ENCODE measurements around the gene CDH13. TPM values are rescaled to one million over a fixed set of nuclear protein-coding genes. Genes with fewer than 3 reads are reported as not detected.

The CDH13 gene
- total RNA-seq, 2 experiments from 2014 or later, result not detected

- no peaks in the 10 kb centered on the region for H3K4me1 Mint-ChIP-seq
- no peaks in the 10 kb centered on the region for H3K9me3 Mint-ChIP-seq (ENCODE audit: low read depth)
- H3K27me3 Mint-ChIP-seq, result peaks cover 9% of the 10 kb centered on the region
- H3K36me3 Mint-ChIP-seq (ENCODE audit: low read depth), result no peaks in the 10 kb centered on the region
- CTCF ChIA-PET, result no interaction called here
- no peak overlapping the region for H3K27ac Mint-ChIP-seq
- DNase-seq, result no peak
- intact Hi-C loops (cut with DNase I, micrococcal nuclease), result no loop called here
- POLR2A ChIA-PET, result no interaction called here
- H3K4me3 Mint-ChIP-seq, result no peak overlapping the region
- no peak for ATAC-seq
These were observed 570.7 kb downstream of the CDH13 start for GRCh38 chr16:83197450-83197849.

DNA sequence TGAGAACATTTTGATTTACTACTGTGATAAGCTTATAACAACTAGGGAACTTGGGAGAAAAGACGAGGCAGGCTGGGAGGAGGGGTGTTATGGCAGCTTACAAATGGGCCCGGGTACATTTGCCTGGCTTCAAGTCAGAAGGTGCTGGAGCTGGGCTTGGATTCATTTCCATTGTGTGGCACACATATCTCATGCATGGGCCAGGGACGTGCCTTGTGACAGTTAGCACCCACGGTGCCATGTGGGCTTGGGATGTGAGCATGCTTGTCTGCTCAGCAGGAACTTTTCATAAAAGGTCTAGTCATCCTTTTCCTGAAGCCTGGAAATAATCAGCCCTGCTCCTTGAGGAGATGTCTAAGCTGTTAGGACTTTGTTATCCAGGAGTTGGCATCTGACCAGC lies 572.2 kb downstream of the CDH13 start:
- Mint-ChIP-seq H3K4me3 (no peak overlapping the region), H3K4me1 (no peaks in the 10 kb centered on the region), H3K9me3 (ENCODE audit: low read depth) (no peaks in the 10 kb centered on the region), H3K36me3 (ENCODE audit: low read depth) (no peaks in the 10 kb centered on the region), H3K27ac (no peak overlapping the region), H3K27me3 (peaks cover 6% of the 10 kb centered on the region)
- intact Hi-C loops (cut with DNase I, micrococcal nuclease), result no loop called here
- ChIA-PET CTCF (no interaction called here), POLR2A (no interaction called here)
- DNase-seq (no peak), ATAC-seq (no peak)

GRCh38 chr16:83200005-83200779 lies 573.4 kb downstream of the CDH13 start:
- POLR2A ChIA-PET, result no interaction called here
- H3K9me3 Mint-ChIP-seq (ENCODE audit: low read depth), result no peaks in the 10 kb centered on the region
- DNase-seq (no peak), ATAC-seq (no peak)
- H3K36me3 Mint-ChIP-seq (ENCODE audit: low read depth), result no peaks in the 10 kb centered on the region
- H3K27ac Mint-ChIP-seq, result no peak overlapping the region
- no peaks in the 10 kb centered on the region for H3K4me1 Mint-ChIP-seq
- CTCF ChIA-PET, result no interaction called here
- intact Hi-C loops (cut with DNase I, micrococcal nuclease), result no loop called here
- H3K27me3 Mint-ChIP-seq, result peaks cover 6% of the 10 kb centered on the region
- no peak overlapping the region for H3K4me3 Mint-ChIP-seq

- no peak overlapping the region for H3K4me3 Mint-ChIP-seq
- POLR2A ChIA-PET, result no interaction called here
These were observed 575.0 kb downstream of the CDH13 start for GRCh38 chr16:83201748-83202147.

DNA sequence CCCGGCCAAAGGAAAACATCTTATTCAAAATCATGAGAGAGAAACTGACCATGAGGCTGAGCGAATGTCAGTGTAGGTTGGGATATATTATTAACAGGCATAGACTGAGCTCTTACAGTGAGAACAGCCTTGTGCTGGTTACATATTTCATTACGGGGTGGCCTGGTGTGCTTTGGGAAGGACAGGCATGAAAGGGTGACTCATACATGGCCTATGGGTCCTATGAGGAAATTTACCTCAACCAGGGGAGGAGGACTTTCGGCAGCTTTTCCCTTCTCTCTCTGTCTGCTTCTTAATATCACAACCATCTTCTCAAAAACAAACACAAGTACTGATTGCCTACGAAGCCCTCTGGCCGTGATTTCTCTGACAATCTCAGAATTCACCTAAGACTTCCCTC lies 579.1 kb downstream of the CDH13 start:
- DNase-seq, result no peak
- POLR2A ChIA-PET, result no interaction called here
- ATAC-seq, result no peak
- Mint-ChIP-seq H3K27me3 (peaks cover 5% of the 10 kb centered on the region), H3K27ac (no peak overlapping the region), H3K4me1 (no peaks in the 10 kb centered on the region), H3K9me3 (ENCODE audit: low read depth) (no peaks in the 10 kb centered on the region), H3K4me3 (no peak overlapping the region), H3K36me3 (ENCODE audit: low read depth) (no peaks in the 10 kb centered on the region)
- CTCF ChIA-PET, result no interaction called here
- intact Hi-C loops (cut with DNase I, micrococcal nuclease), result no loop called here

More at GRCh38 chr16:83201748-83202147, 575.0 kb downstream of the CDH13 start:
- Mint-ChIP-seq H3K9me3 (ENCODE audit: low read depth) (no peaks in the 10 kb centered on the region), H3K27ac (no peak overlapping the region), H3K27me3 (peaks cover 6% of the 10 kb centered on the region), H3K4me1 (no peaks in the 10 kb centered on the region), H3K36me3 (ENCODE audit: low read depth) (no peaks in the 10 kb centered on the region)
- CTCF ChIA-PET, result no interaction called here
- intact Hi-C loops (cut with DNase I, micrococcal nuclease), result no loop called here
- ATAC-seq, result no peak
- no peak for DNase-seq

- Mint-ChIP-seq H3K4me1 (no peaks in the 10 kb centered on the region), H3K9me3 (ENCODE audit: low read depth) (no peaks in the 10 kb centered on the region), H3K4me3 (no peak overlapping the region), H3K27me3 (peaks cover 2% of the 10 kb centered on the region), H3K36me3 (ENCODE audit: low read depth) (no peaks in the 10 kb centered on the region), H3K27ac (no peak overlapping the region)
- ChIA-PET CTCF (no interaction called here), POLR2A (no interaction called here)
- DNase-seq (no peak), ATAC-seq (no peak)
- intact Hi-C loops (cut with DNase I, micrococcal nuclease), result no loop called here
These were observed 579.7 kb downstream of the CDH13 start for GRCh38 chr16:83206426-83206825.

GRCh38 chr16:83211711-83212110 lies 584.9 kb downstream of the CDH13 start:
- intact Hi-C loops (cut with DNase I, micrococcal nuclease), result no loop called here
- Mint-ChIP-seq H3K4me1 (no peaks in the 10 kb centered on the region), H3K27ac (no peak overlapping the region), H3K36me3 (ENCODE audit: low read depth) (no peaks in the 10 kb centered on the region), H3K4me3 (no peak overlapping the region), H3K27me3 (peaks cover 2% of the 10 kb centered on the region), H3K9me3 (ENCODE audit: low read depth) (peaks cover 3% of the 10 kb centered on the region)
- POLR2A ChIA-PET, result no interaction called here
- DNase-seq (no peak), ATAC-seq (no peak)
- CTCF ChIA-PET, result interaction anchor here (0.5 kb wide), 1 partner anchor 16 kb away, joined by 3 read pairs; no protein-coding TSS in a partner anchor

DNA sequence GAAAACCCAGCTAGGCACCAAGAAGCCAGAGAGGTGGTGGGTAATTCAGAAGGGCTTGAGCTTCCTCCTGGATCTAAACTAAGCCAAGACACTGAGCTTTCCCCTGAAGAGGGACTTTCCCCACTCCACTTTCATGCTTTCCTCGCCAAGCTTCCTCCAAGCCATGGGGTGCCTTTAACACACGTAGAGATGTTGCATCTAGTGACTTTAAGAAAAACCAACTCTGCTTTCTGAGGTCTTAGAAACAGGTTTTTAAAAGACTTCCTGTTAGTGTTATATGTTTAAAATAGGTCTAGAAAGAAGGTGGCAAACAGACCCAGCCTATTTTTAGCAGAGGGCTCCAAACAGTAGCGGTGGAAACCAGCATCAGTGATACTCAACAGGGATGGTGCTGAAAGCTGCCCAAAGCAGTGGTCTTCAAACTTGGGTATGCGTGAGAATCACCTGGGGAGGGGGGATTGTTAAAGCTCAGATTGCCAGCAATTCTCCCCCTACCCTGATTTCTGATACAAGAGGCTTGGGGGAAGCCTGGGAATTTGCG lies 585.6 kb downstream of the CDH13 start:
- no peak for DNase-seq
- Mint-ChIP-seq H3K27me3 (no peaks in the 10 kb centered on the region), H3K4me3 (no peak overlapping the region), H3K9me3 (ENCODE audit: low read depth) (peaks cover 3% of the 10 kb centered on the region), H3K36me3 (ENCODE audit: low read depth) (no peaks in the 10 kb centered on the region), H3K4me1 (no peaks in the 10 kb centered on the region), H3K27ac (no peak overlapping the region)
- intact Hi-C loops (cut with DNase I, micrococcal nuclease), result no loop called here
- ChIA-PET POLR2A (no interaction called here), CTCF (interaction anchor here (0.6 to 1.2 kb wide), 3 partner anchors 11 to 286 kb away, joined by 3 read pairs; no protein-coding TSS in a partner anchor)
- no peak for ATAC-seq

- Mint-ChIP-seq H3K27me3 (no peaks in the 10 kb centered on the region), H3K4me3 (no peak overlapping the region), H3K27ac (no peak overlapping the region), H3K4me1 (no peaks in the 10 kb centered on the region), H3K9me3 (ENCODE audit: low read depth) (peaks cover 3% of the 10 kb centered on the region), H3K36me3 (ENCODE audit: low read depth) (no peaks in the 10 kb centered on the region)
- ATAC-seq (no peak), DNase-seq (no peak)
- ChIA-PET CTCF (interaction anchor here (0.7 to 1.8 kb wide), 2 partner anchors 172 to 951 kb away, joined by 3 to 11 read pairs; no protein-coding TSS in a partner anchor), POLR2A (no interaction called here)
- intact Hi-C loops (cut with DNase I, micrococcal nuclease), result loop anchor here (1.0 kb wide), 3 partner anchors 101 to 951 kb away; no protein-coding TSS in a partner anchor
These were observed 587.9 kb downstream of the CDH13 start for GRCh38 chr16:83214671-83215070.

DNA sequence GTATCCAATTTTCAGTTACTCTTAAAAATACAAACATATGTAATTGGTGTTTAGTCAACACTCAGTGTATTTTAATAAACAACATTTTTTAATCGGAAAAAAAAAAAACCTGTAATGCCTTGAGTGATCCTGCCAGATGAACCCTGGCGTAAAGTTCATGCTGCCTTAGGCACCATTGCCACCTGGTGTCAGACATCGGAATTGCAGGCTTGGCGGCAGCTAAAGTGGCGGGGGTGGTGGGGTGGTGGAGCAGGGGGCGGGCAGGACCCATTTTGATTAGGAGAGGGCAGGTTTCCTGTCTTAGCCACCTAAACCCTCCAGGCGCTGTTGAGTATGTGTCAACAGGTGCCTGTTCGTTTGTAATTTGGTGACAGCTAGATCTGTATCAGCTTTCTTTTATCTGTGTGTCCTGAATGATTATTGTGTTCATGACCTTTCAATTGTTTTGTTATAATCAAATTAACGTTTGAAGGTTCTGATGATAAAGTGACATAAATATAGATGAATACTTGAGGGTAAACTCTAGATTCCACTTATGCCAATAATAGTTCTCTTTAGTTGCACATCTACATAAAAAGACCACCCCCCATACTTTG lies 588.7 kb downstream of the CDH13 start:
- no peak overlapping the region for H3K4me3 Mint-ChIP-seq
- ATAC-seq, result peak; percentile 16
- H3K27ac Mint-ChIP-seq, result no peak overlapping the region
- ChIA-PET POLR2A (no interaction called here), CTCF (interaction anchor here (0.8 to 1.8 kb wide), 2 partner anchors 16 to 952 kb away, joined by 3 to 11 read pairs; no protein-coding TSS in a partner anchor)
- H3K36me3 Mint-ChIP-seq (ENCODE audit: low read depth), result no peaks in the 10 kb centered on the region
- no peaks in the 10 kb centered on the region for H3K27me3 Mint-ChIP-seq
- intact Hi-C loops (cut with DNase I, micrococcal nuclease), result loop anchor here (1.0 kb wide), 3 partner anchors 102 to 952 kb away; no protein-coding TSS in a partner anchor
- DNase-seq, result peak; percentile 79
- H3K4me1 Mint-ChIP-seq, result no peaks in the 10 kb centered on the region
- peaks cover 3% of the 10 kb centered on the region for H3K9me3 Mint-ChIP-seq (ENCODE audit: low read depth)

DNA sequence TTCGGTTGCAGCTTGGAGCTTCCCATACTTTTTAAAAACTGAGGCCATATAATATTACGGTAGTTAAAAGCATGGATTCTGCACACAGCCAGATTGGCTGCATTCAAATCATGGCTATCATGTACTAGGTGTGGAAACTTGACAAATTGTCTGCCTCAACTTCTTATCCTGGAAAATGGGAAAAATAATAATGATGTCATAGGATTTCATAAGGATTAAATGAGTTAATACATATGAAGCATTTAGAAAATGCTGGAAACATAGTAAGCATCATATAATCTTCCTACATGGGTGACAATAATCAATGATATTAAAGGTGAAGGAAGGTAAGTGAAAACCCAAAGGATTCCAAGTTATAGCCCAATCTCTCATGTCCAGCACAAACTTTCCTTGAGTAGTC lies 592.5 kb downstream of the CDH13 start:
- CTCF ChIA-PET, result interaction anchor here (0.5 kb wide), 1 partner anchor 942 kb away, joined by 3 read pairs; no protein-coding TSS in a partner anchor

GRCh38 chr16:83220066-83220465 lies 593.3 kb downstream of the CDH13 start:
- H3K9me3 Mint-ChIP-seq (ENCODE audit: low read depth), result no peaks in the 10 kb centered on the region
- H3K4me3 Mint-ChIP-seq, result no peak overlapping the region
- H3K27me3 Mint-ChIP-seq, result no peaks in the 10 kb centered on the region
- H3K27ac Mint-ChIP-seq, result no peak overlapping the region
- intact Hi-C loops (cut with DNase I, micrococcal nuclease), result no loop called here
- no peaks in the 10 kb centered on the region for H3K36me3 Mint-ChIP-seq (ENCODE audit: low read depth)
- H3K4me1 Mint-ChIP-seq, result no peaks in the 10 kb centered on the region
- ChIA-PET POLR2A (no interaction called here), CTCF (no interaction called here)
- no peak for ATAC-seq
- no peak for DNase-seq

More for the DNA sequence above, 592.5 kb downstream of the CDH13 start:
- Mint-ChIP-seq H3K4me1 (no peaks in the 10 kb centered on the region), H3K27ac (no peak overlapping the region), H3K9me3 (ENCODE audit: low read depth) (no peaks in the 10 kb centered on the region), H3K27me3 (no peaks in the 10 kb centered on the region), H3K36me3 (ENCODE audit: low read depth) (no peaks in the 10 kb centered on the region), H3K4me3 (no peak overlapping the region)
- POLR2A ChIA-PET, result no interaction called here
- intact Hi-C loops (cut with DNase I, micrococcal nuclease), result no loop called here
- no peak for DNase-seq
- ATAC-seq, result no peak
